ENCODE measurements around the gene SDHD. TPM values are rescaled to one million over a fixed set of nuclear protein-coding genes. Genes with fewer than 3 reads are reported as not detected.

SDHD gene
- total and polyA plus RNA-seq, 9 of the 15 experiments (the other 6 are each of a cell fraction or from before 2014, with no cell fraction given) = 150 to 1,225 (median 215) TPM

- TF ChIP-seq ZNF12 (CRISPR knock-in tag; IDR thresholded peaks at IDR 0.05) (no peak), JUN (IDR thresholded peaks at IDR 0.05; ENCODE audit: borderline replicate concordance, low read depth, low read length) (no peak), JUN (CRISPR knock-in tag; IDR thresholded peaks at IDR 0.05; ENCODE audit: borderline replicate concordance) (no peak), CCAR2 (IDR thresholded peaks at IDR 0.05; ENCODE audit: low read depth, low read length) (no peak), NUFIP1 (IDR thresholded peaks at IDR 0.05; ENCODE audit: partially characterized antibody) (no peak), ZFP30 (CRISPR knock-in tag; IDR thresholded peaks at IDR 0.05; ENCODE audit: borderline replicate concordance) (no peak), SLC30A9 (CRISPR knock-in tag; IDR thresholded peaks at IDR 0.05) (no peak), RBM25 (IDR thresholded peaks at IDR 0.05; ENCODE audit: low read depth, low read length, severe bottlenecking) (no peak), RAD51 (IDR thresholded peaks at IDR 0.05; ENCODE audit: borderline replicate concordance, low read depth) (no peak), ZNF354B (CRISPR knock-in tag; IDR thresholded peaks at IDR 0.05) (no peak), SMARCB1 (IDR thresholded peaks at IDR 0.05; ENCODE audit: insufficient read length, low read depth) (no peak), POLR2H (tag; IDR thresholded peaks at IDR 0.05; ENCODE audit: low read depth) (peak; percentile 87), ZNF584 (CRISPR knock-in tag; IDR thresholded peaks at IDR 0.05; ENCODE audit: low read depth) (no peak), ZNF444 (CRISPR knock-in tag; IDR thresholded peaks at IDR 0.05) (no peak), ZBTB43 (CRISPR knock-in tag; IDR thresholded peaks at IDR 0.05) (no peak), LEF1 (IDR thresholded peaks at IDR 0.05) (no peak), ZC3H11A (IDR thresholded peaks at IDR 0.05; ENCODE audit: low read depth, low read length) (no peak), ZFP1 (CRISPR knock-in tag; IDR thresholded peaks at IDR 0.05) (no peak), ZNF696 (CRISPR knock-in tag; conservative IDR thresholded peaks at IDR 0.05) (no peak), GABPA (tag; conservative IDR thresholded peaks at IDR 0.05; ENCODE audit: low read depth) (peak; percentile 98), THRAP3 (IDR thresholded peaks at IDR 0.05; ENCODE audit: borderline replicate concordance) (no peak), HDAC1 (IDR thresholded peaks at IDR 0.05) (peak in 1 of 2 experiments; percentile 60; a peak in 2 of 4 replicates), GTF2E2 (tag; IDR thresholded peaks at IDR 0.05) (peak; percentile 89), MCM2 (IDR thresholded peaks at IDR 0.05; ENCODE audit: low read depth) (no peak)
- TF ChIP-seq, protein P1, sequence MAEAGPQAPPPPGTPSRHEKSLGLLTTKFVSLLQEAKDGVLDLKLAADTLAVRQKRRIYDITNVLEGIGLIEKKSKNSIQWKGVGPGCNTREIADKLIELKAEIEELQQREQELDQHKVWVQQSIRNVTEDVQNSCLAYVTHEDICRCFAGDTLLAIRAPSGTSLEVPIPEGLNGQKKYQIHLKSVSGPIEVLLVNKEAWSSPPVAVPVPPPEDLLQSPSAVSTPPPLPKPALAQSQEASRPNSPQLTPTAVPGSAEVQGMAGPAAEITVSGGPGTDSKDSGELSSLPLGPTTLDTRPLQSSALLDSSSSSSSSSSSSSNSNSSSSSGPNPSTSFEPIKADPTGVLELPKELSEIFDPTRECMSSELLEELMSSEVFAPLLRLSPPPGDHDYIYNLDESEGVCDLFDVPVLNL (CRISPR knock-in tag; IDR thresholded peaks at IDR 0.05; ENCODE audit: low read depth) = no peak
- TF ChIP-seq, protein P2, sequence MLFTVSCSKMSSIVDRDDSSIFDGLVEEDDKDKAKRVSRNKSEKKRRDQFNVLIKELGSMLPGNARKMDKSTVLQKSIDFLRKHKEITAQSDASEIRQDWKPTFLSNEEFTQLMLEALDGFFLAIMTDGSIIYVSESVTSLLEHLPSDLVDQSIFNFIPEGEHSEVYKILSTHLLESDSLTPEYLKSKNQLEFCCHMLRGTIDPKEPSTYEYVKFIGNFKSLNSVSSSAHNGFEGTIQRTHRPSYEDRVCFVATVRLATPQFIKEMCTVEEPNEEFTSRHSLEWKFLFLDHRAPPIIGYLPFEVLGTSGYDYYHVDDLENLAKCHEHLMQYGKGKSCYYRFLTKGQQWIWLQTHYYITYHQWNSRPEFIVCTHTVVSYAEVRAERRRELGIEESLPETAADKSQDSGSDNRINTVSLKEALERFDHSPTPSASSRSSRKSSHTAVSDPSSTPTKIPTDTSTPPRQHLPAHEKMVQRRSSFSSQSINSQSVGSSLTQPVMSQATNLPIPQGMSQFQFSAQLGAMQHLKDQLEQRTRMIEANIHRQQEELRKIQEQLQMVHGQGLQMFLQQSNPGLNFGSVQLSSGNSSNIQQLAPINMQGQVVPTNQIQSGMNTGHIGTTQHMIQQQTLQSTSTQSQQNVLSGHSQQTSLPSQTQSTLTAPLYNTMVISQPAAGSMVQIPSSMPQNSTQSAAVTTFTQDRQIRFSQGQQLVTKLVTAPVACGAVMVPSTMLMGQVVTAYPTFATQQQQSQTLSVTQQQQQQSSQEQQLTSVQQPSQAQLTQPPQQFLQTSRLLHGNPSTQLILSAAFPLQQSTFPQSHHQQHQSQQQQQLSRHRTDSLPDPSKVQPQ (CRISPR knock-in tag; IDR thresholded peaks at IDR 0.05; ENCODE audit: borderline replicate concordance) = no peak
These were observed at the start of gene SDHD, which contains the start of gene TIMM8B (continued) for GRCh38 chr11:112086422-112087191.

Measured in K562 (cell line).